ENCODE data around the gene USP20.

DNA sequence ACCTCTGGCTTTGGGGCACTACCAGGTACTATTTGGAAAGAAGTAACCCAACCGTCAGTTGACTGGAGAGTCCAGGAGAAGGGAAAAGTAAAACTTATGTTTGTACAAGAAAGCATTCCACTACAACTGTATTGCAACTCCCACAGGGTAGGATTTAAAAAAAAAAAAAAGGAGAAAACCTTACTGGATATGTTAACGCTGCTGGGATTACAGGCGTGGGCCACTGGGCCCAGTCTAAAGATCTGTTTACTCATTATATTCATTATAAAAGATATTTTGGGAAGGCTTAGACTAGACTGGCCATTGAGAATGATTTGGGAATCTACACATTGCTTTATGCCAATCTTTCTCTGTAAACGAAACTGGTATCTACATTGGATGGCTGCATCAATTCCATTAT is 86.6 kb downstream of the USP20 start:
- TF ChIP-seq, protein P1, sequence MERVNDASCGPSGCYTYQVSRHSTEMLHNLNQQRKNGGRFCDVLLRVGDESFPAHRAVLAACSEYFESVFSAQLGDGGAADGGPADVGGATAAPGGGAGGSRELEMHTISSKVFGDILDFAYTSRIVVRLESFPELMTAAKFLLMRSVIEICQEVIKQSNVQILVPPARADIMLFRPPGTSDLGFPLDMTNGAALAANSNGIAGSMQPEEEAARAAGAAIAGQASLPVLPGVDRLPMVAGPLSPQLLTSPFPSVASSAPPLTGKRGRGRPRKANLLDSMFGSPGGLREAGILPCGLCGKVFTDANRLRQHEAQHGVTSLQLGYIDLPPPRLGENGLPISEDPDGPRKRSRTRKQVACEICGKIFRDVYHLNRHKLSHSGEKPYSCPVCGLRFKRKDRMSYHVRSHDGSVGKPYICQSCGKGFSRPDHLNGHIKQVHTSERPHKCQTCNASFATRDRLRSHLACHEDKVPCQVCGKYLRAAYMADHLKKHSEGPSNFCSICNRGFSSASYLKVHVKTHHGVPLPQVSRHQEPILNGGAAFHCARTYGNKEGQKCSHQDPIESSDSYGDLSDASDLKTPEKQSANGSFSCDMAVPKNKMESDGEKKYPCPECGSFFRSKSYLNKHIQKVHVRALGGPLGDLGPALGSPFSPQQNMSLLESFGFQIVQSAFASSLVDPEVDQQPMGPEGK (CRISPR knock-in tag; IDR thresholded peaks at IDR 0.05; ENCODE audit: borderline replicate concordance): no peak
- TF ChIP-seq ISL1 (CRISPR knock-in tag; IDR thresholded peaks at IDR 0.05): no peak
- TF ChIP-seq ZFP3 (CRISPR knock-in tag; IDR thresholded peaks at IDR 0.05): no peak
- TF ChIP-seq BACH2 (CRISPR knock-in tag; IDR thresholded peaks at IDR 0.05; ENCODE audit: borderline replicate concordance): no peak
- TF ChIP-seq ZC3H10 (CRISPR knock-in tag; IDR thresholded peaks at IDR 0.05): no peak
- no peak for TF ChIP-seq ZFP30 (CRISPR knock-in tag; IDR thresholded peaks at IDR 0.05)
- no peak for TF ChIP-seq ZNF8 (CRISPR knock-in tag; IDR thresholded peaks at IDR 0.05)
- TF ChIP-seq TOX (CRISPR knock-in tag; IDR thresholded peaks at IDR 0.05; ENCODE audit: borderline replicate concordance): no peak
- TF ChIP-seq, protein P2, sequence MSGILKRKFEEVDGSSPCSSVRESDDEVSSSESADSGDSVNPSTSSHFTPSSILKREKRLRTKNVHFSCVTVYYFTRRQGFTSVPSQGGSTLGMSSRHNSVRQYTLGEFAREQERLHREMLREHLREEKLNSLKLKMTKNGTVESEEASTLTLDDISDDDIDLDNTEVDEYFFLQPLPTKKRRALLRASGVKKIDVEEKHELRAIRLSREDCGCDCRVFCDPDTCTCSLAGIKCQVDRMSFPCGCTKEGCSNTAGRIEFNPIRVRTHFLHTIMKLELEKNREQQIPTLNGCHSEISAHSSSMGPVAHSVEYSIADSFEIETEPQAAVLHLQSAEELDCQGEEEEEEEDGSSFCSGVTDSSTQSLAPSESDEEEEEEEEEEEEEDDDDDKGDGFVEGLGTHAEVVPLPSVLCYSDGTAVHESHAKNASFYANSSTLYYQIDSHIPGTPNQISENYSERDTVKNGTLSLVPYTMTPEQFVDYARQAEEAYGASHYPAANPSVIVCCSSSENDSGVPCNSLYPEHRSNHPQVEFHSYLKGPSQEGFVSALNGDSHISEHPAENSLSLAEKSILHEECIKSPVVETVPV (CRISPR knock-in tag; IDR thresholded peaks at IDR 0.05): no peak
- TF ChIP-seq RARB (CRISPR knock-in tag; IDR thresholded peaks at IDR 0.05): no peak
